Measurements from ENCODE around the gene REXO4. TPM values are rescaled to one million over a fixed set of nuclear protein-coding genes. Genes with fewer than 3 reads are reported as not detected.

Gene REXO4
- total and polyA plus RNA-seq, 2 of the 8 experiments (the other 6 are each of a cell fraction or from before 2014, with no cell fraction given) = 19.1 to 38.3 TPM

DNA sequence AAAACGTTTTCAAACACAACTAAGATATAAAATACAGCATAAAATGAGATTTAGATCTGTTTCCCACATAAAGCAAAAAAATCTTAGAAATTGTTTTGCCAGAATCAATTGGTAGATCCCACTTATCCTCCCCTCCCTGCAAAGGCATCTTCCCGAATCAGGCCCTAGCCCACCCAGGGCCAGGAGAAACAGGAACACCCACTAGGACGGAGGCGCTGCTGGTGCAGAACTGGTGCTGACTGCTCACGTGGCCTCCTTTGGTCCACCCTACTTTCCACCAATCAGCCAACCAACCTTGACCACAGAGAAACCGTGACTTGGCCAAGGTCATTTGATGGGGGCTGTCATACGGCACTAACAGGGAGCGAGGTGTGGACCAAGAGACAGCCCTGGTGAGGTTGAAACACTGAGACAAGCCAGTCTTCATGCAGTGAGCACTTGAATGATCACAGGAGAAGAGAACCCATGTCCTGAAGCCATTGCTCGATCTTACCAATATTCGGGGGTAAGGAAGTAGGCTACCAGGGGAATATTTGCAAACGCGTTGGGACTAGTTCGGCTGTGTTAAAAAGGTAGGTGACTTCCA is 56.2 kb downstream of the REXO4 start:
- Histone ChIP-seq H3K36me3 (ENCODE audit: control insufficient read depth in 2 of 4, insufficient read depth in 4 of 4, low read length in 3 of 4) (peaks cover 15 to 58% (median 44%) of the 10 kb centered on the region in 4 experiments), H2AFZ (ENCODE audit: low read length) (no peak overlapping the region), H4K91ac (replicated peaks; ENCODE audit: insufficient read length, low read length) (no peak overlapping the region), H3K79me2 (ENCODE audit: control insufficient read depth in 1 of 2, insufficient read depth in 2 of 2, low read length in 2 of 2) (peaks cover 0 to 15% of the 10 kb centered on the region in 2 experiments; a peak in 1 of 4 replicates), H3K23me2 (ENCODE audit: low read depth, low read length) (no peaks in the 10 kb centered on the region; the same call in 1 of the 2 replicates), H3K14ac (ENCODE audit: insufficient read length) (no peak overlapping the region), H3K18ac (ENCODE audit: extremely low read depth, low read length) (no peak overlapping the region), H2BK120ac (replicated peaks; ENCODE audit: low read depth, low read length) (no peak overlapping the region), H2BK12ac (ENCODE audit: low read depth, low read length) (no peak overlapping the region), H3K4ac (replicated peaks; ENCODE audit: insufficient read length, low read depth, low read length) (no peak overlapping the region), H3K56ac (replicated peaks; ENCODE audit: insufficient read length, low read depth, low read length) (no peak overlapping the region), H3K4me1 (replicated peaks in 1 of 4; ENCODE audit: control insufficient read depth in 3 of 4, insufficient read depth in 4 of 4, low read length in 3 of 4) (peaks cover 0 to 8% (median 3%) of the 10 kb centered on the region in 4 experiments; a peak in 4 of 7 replicates), H3K23ac (ENCODE audit: insufficient read length) (no peak overlapping the region), H4K20me1 (replicated peaks in 1 of 2; ENCODE audit: control insufficient read depth in 1 of 2, insufficient read depth in 2 of 2, low read length in 2 of 2) (peaks cover 19 to 27% of the 10 kb centered on the region in 2 experiments), H3K79me1 (ENCODE audit: low read depth, low read length) (peaks cover 7% of the 10 kb centered on the region; the same call in 1 of the 2 replicates), H3K27me3 (replicated peaks in 1 of 4; ENCODE audit: control insufficient read depth in 3 of 4, extremely low read depth in 1 of 4, insufficient read depth in 3 of 4, low read length in 3 of 4) (no peaks in the 10 kb centered on the region), H3K9me3 (ENCODE audit: insufficient read depth in 2 of 2, low read depth in 1 of 2, low read length in 1 of 2) (no peaks in the 10 kb centered on the region), H3K27ac (ENCODE audit: low read depth, low read length) (no peak overlapping the region; the same call in 1 of the 2 replicates), H3K9ac (replicated peaks in 1 of 4; ENCODE audit: extremely low read depth in 1 of 4, low read depth in 3 of 4, low read length in 3 of 4) (no peak overlapping the region), H4K5ac (ENCODE audit: insufficient read length, low read depth, low read length) (no peak overlapping the region), H2BK15ac (ENCODE audit: low read length) (no peak overlapping the region), H4K8ac (ENCODE audit: extremely low read depth, insufficient read depth, low read length) (no peak overlapping the region), H3K4me3 (ENCODE audit: extremely low read depth in 1 of 4, insufficient read depth in 2 of 4, low read depth in 3 of 4, low read length in 4 of 4) (no peak overlapping the region), H3K4me2 (ENCODE audit: insufficient read depth in 1 of 2, low read depth in 2 of 2, low read length in 2 of 2) (no peak overlapping the region), H2BK5ac (ENCODE audit: low read depth, low read length) (no peak overlapping the region), H2BK20ac (ENCODE audit: low read length) (no peak overlapping the region), H2AK5ac (ENCODE audit: low read depth, low read length) (no peak overlapping the region)
- WGBS, 2 experiments (ENCODE audit: extremely low coverage in 1 of 2, insufficient coverage in 1 of 2, insufficient read length in 1 of 2, insufficient replicate concordance in 2 of 2, low coverage in 1 of 2, low lambda C conversion rate in 2 of 2, missing lambda C conversion rate in 1 of 2) = 92% methylated on average over 13 of the region's 13 CpGs; no CpG with 5 or more reads in 1 of the 2 experiments
- TF ChIP-seq HDAC2 (IDR thresholded peaks at IDR 0.05; ENCODE audit: borderline replicate concordance in 1 of 2, low read depth in 2 of 2, low read length in 2 of 2) (no peak), CBX8 (IDR thresholded peaks at IDR 0.05; ENCODE audit: borderline replicate concordance, low read depth, low read length) (no peak), BCL11A (IDR thresholded peaks at IDR 0.05; ENCODE audit: low read depth in 2 of 2, low read length in 2 of 2) (no peak), RXRA (IDR thresholded peaks at IDR 0.05; ENCODE audit: insufficient read depth, low read depth, low read length) (no peak)
- CTCF ChIA-PET (ENCODE audit: partially characterized antibody) = interaction anchor here (1.8 to 8.2 kb wide), 5 partner anchors 9 to 43 kb away, joined by 5 to 90 read pairs (median 12); no protein-coding TSS in a partner anchor
- DNase-seq (ENCODE audit: low read depth in 1 of 2, low spot score in 2 of 2) (no peak), FAIRE-seq (no peak)
- POLR2A ChIA-PET (ENCODE audit: partially characterized antibody) = interaction anchor here (1.0 to 19.9 kb wide), 8 partner anchors 8 to 78 kb away, joined by 3 to 461 read pairs (median 8); partner anchors contain the start of genes MED22, RPL7A, STKLD1 and SURF1

Measured in H1 (cell line).